H9 (cell line): Measurements from ENCODE around the gene GSG1L2. TPM values are rescaled to one million over a fixed set of nuclear protein-coding genes. Genes with fewer than 3 reads are reported as not detected.

ENCODE experiments used
- DNase-seq: peaks from one replicate; pipeline ENCODE4 v3.0.0-alpha.2; 2017
- H2AFZ ChIP-seq: one replicate; pipeline ENCODE4 v1.6.1; 2013; ENCODE audit warnings: mild to moderate bottlenecking, low read length, control low read depth, moderate library complexity
- H2AK5ac ChIP-seq: 2 replicates; pipeline ENCODE4 v1.6.1; 2013; ENCODE audit warnings: low read length, control low read depth, mixed read lengths; ENCODE audit not compliant: insufficient read length
- H2BK120ac ChIP-seq: one replicate; pipeline ENCODE4 v1.6.1; 2013; ENCODE audit warnings: low read depth, mild to moderate bottlenecking, low read length, control low read depth, inconsistent platforms; ENCODE audit not compliant: poor library complexity, severe bottlenecking
- H2BK12ac ChIP-seq: 2 replicates; pipeline ENCODE4 v1.6.1; 2013; ENCODE audit warnings: low read length, control low read depth, mixed read lengths, low read depth; ENCODE audit not compliant: insufficient read length
- H2BK15ac ChIP-seq: 2 replicates; pipeline ENCODE4 v1.6.1; 2013; ENCODE audit warnings: low read depth, low read length, control low read depth
- H2BK20ac ChIP-seq: one replicate; pipeline ENCODE4 v1.6.1; 2013; ENCODE audit warnings: low read depth, mild to moderate bottlenecking, low read length, control low read depth, inconsistent platforms; ENCODE audit not compliant: poor library complexity, severe bottlenecking
- H2BK5ac ChIP-seq: 2 replicates; pipeline ENCODE4 v1.6.1; 2013; ENCODE audit warnings: low read length, control low read depth, mixed read lengths; ENCODE audit not compliant: insufficient read length
- H3K14ac ChIP-seq: 2 replicates; pipeline ENCODE4 v1.6.1; 2013; ENCODE audit warnings: low read length, control low read depth; ENCODE audit not compliant: insufficient read depth
- H3K18ac ChIP-seq: 2 replicates; pipeline ENCODE4 v1.6.1; 2013; ENCODE audit warnings: low read depth, mild to moderate bottlenecking, mixed read lengths, low read length, control low read depth; ENCODE audit not compliant: insufficient read length
- H3K23ac ChIP-seq: 2 replicates; pipeline ENCODE4 v1.6.1; 2013; ENCODE audit warnings: low read length, control low read depth, mixed read lengths, low read depth; ENCODE audit not compliant: insufficient read length
- H3K23me2 ChIP-seq: 2 replicates; pipeline ENCODE4 v1.6.1; 2013; ENCODE audit warnings: low read depth, mild to moderate bottlenecking, mixed read lengths, low read length, control low read depth; ENCODE audit not compliant: insufficient read length, poor library complexity, severe bottlenecking
- H3K27ac ChIP-seq: 2 replicates; pipeline ENCODE4 v1.5.1; 2013; ENCODE audit warnings: low read length, control low read depth, mixed read lengths, low read depth; ENCODE audit not compliant: insufficient read length
- H3K27me3 ChIP-seq: 2 replicates; pipeline ENCODE4 v1.6.1; 2013; ENCODE audit warnings: low read length, control low read depth, inconsistent platforms; ENCODE audit not compliant: insufficient read depth
- H3K4ac ChIP-seq: 2 replicates; pipeline ENCODE4 v1.6.1; 2013; ENCODE audit warnings: low read depth, mild to moderate bottlenecking, control low read depth, inconsistent platforms, low read length, moderate library complexity
- H3K4me1 ChIP-seq: 2 replicates; pipeline ENCODE4 v1.6.1; 2013; ENCODE audit warnings: low read length, control low read depth, inconsistent platforms; ENCODE audit not compliant: insufficient read depth
- H3K4me2 ChIP-seq: 2 replicates; pipeline ENCODE4 v1.6.1; 2013; ENCODE audit warnings: low read length, control low read depth, mixed read lengths; ENCODE audit not compliant: insufficient read length, insufficient read depth
- H3K56ac ChIP-seq: 2 replicates; pipeline ENCODE4 v1.6.1; 2013; ENCODE audit warnings: low read depth, mild to moderate bottlenecking, mixed read lengths, low read length, control low read depth; ENCODE audit not compliant: insufficient read length
- H3K79me1 ChIP-seq: 2 replicates; pipeline ENCODE4 v1.6.1; 2013; ENCODE audit warnings: low read depth, mild to moderate bottlenecking, moderate library complexity, low read length, control low read depth, inconsistent platforms; ENCODE audit not compliant: insufficient read depth, poor library complexity, severe bottlenecking
- H3K79me2 ChIP-seq: 2 replicates; pipeline ENCODE4 v1.6.1; 2013; ENCODE audit warnings: low read length, control low read depth, inconsistent platforms; ENCODE audit not compliant: insufficient read depth
- H3K9ac ChIP-seq: 2 replicates; pipeline ENCODE4 v1.6.1; 2013; ENCODE audit warnings: low read length, control low read depth, mixed read lengths; ENCODE audit not compliant: insufficient read length; ENCODE audit errors: extremely low read depth
- H3K9me3 ChIP-seq: one replicate; pipeline ENCODE4 v1.6.1; 2013; ENCODE audit warnings: low read depth, low read length, inconsistent platforms; ENCODE audit not compliant: control insufficient read depth
- H3T11ph ChIP-seq: one replicate; pipeline ENCODE4 v1.6.1; 2013; ENCODE audit warnings: mild to moderate bottlenecking, low read length, control low read depth, inconsistent platforms
- H4K20me1 ChIP-seq: one replicate; pipeline ENCODE4 v1.6.1; 2013; ENCODE audit not compliant: control insufficient read depth, insufficient read length, insufficient read depth
- H4K5ac ChIP-seq: 2 replicates; pipeline ENCODE4 v1.6.1; 2013; ENCODE audit warnings: low read depth, mild to moderate bottlenecking, mixed read lengths, low read length, control low read depth; ENCODE audit not compliant: insufficient read length
- H4K8ac ChIP-seq: replicated peaks from 2 replicates; pipeline ENCODE4 v1.6.1; 2013; ENCODE audit warnings: low read length, control low read depth, mixed read lengths, low read depth; ENCODE audit not compliant: insufficient read length
- H4K91ac ChIP-seq: 2 replicates; pipeline ENCODE4 v1.6.1; 2013; ENCODE audit warnings: low read depth, mild to moderate bottlenecking, moderate library complexity, mixed read lengths, low read length, control low read depth; ENCODE audit not compliant: insufficient read length
- H3K27ac Mint-ChIP-seq, 3 experiments: 2 replicates in 2 of 3; 3 replicates in 1 of 3; pipeline ENCODE4 v1.8.0; 2020 to 2021; ENCODE audit warnings: mixed read lengths in 3 of 3, mild to moderate bottlenecking in 1 of 3, moderate library complexity in 1 of 3
- H3K27me3 Mint-ChIP-seq: 2 replicates; pipeline ENCODE4 v1.8.0; 2021; ENCODE audit warnings: low read depth, mild to moderate bottlenecking, moderate library complexity, mixed read lengths
- H3K36me3 Mint-ChIP-seq, 3 experiments: 2 replicates in 2 of 3; 3 replicates in 1 of 3; pipeline ENCODE4 v1.8.0; 2020 to 2021; ENCODE audit warnings: low read depth in 3 of 3, mixed read lengths in 3 of 3; ENCODE audit not compliant: insufficient read depth in 1 of 3
- H3K4me1 Mint-ChIP-seq, 2 experiments: 2 replicates each; pipeline ENCODE4 v1.8.0; 2020; ENCODE audit warnings: mixed read lengths in 2 of 2
- H3K4me3 Mint-ChIP-seq, 2 experiments: 2 replicates in 1 of 2; 3 replicates in 1 of 2; pipeline ENCODE4 v1.8.0; 2020 to 2021; ENCODE audit warnings: mild to moderate bottlenecking in 2 of 2, mixed read lengths in 2 of 2, moderate library complexity in 1 of 2
- H3K9me3 Mint-ChIP-seq, 2 experiments: 2 replicates in 1 of 2; 3 replicates in 1 of 2; pipeline ENCODE4 v1.8.0; 2020; ENCODE audit warnings: mild to moderate bottlenecking in 2 of 2, mixed read lengths in 2 of 2, moderate library complexity in 1 of 2
- CTCF ChIP-seq: fragments of 200-600 bp; sonication (generic); conservative IDR thresholded peaks from 3 replicates; pipeline ENCODE4 v1.8.0; 2021; ENCODE audit warnings: antibody characterized with exemption, mild to moderate bottlenecking
- WGBS: extraction: QIAGEN DNeasy Blood & Tissue Kit; methylation state at CpG from one replicate; pipeline ENCODE4 v1.1.7; 2013; ENCODE audit warnings: missing lambda C conversion rate, low lambda C conversion rate, mixed read lengths; ENCODE audit not compliant: insufficient read length; ENCODE audit errors: extremely low coverage; 5-methylcytosine and 5-hydroxymethylcytosine counted together
- total RNA-seq: library from RNA; stranded (reverse); gene quantifications from 2 replicates; pipeline ENCODE4 v1.2.1, GENCODE V29; 2021

Gene GSG1L2
- total RNA-seq, 1 experiment from 2014 or later: not detected

- no peaks in the 10 kb centered on the region for H3K4me1 ChIP-seq
- no peak overlapping the region for H2AK5ac ChIP-seq
- no peak overlapping the region for H3K56ac ChIP-seq
- Mint-ChIP-seq H3K4me1 (no peaks in the 10 kb centered on the region), H3K4me3 (no peak overlapping the region), H3K9me3 (no peaks in the 10 kb centered on the region; a peak in 1 of 5 replicates), H3K36me3 (no peaks in the 10 kb centered on the region; a peak in 1 of 7 replicates), H3K27me3 (peaks cover 3% of the 10 kb centered on the region), H3K27ac (no peak overlapping the region)
- no peaks in the 10 kb centered on the region for H3K9me3 ChIP-seq
- DNase-seq: no peak
- H3T11ph ChIP-seq: no peak overlapping the region
- H3K23me2 ChIP-seq: no peaks in the 10 kb centered on the region
- no peak overlapping the region for H3K9ac ChIP-seq
- H2BK5ac ChIP-seq: no peak overlapping the region
- H3K14ac ChIP-seq: no peak overlapping the region
- H2AFZ ChIP-seq: no peak overlapping the region
- H4K20me1 ChIP-seq: no peaks in the 10 kb centered on the region
- TF ChIP-seq CTCF: no peak
- H4K5ac ChIP-seq: no peak overlapping the region
- H3K4me2 ChIP-seq: no peak overlapping the region
- no peak overlapping the region for H3K4ac ChIP-seq
- no peak overlapping the region for H3K18ac ChIP-seq
- H2BK120ac ChIP-seq: no peak overlapping the region
- no peak overlapping the region for H2BK12ac ChIP-seq
- H3K27ac ChIP-seq: no peak overlapping the region
- H2BK15ac ChIP-seq: no peak overlapping the region
- no peaks in the 10 kb centered on the region for H3K79me2 ChIP-seq
- WGBS: no CpG with 5 or more reads among the region's 2 CpGs
- no peak overlapping the region for H4K8ac ChIP-seq
- no peak overlapping the region for H2BK20ac ChIP-seq
- no peaks in the 10 kb centered on the region for H3K79me1 ChIP-seq
- H3K23ac ChIP-seq: no peak overlapping the region
- H3K27me3 ChIP-seq: no peaks in the 10 kb centered on the region
- H4K91ac ChIP-seq: no peak overlapping the region
Observed at GRCh38 chr17:9830711-9831110, 8.8 kb upstream of the GSG1L2 start.
